GM06990 (cell line): ENCODE measurements around the gene AP2B1.

Experiments used
- DNase-seq: peaks from one replicate; pipeline ENCODE4 v3.0.0-alpha.2; 2011; ENCODE audit not compliant: insufficient read length; ENCODE audit errors: extremely low read depth
- H3K27me3 ChIP-seq: replicated peaks from 2 replicates; pipeline ENCODE4 v1.6.0; 2011; ENCODE audit warnings: low read length; ENCODE audit not compliant: control insufficient read depth, insufficient read depth
- H3K36me3 ChIP-seq: 2 replicates; pipeline ENCODE4 v1.5.1; 2011; ENCODE audit warnings: low read length; ENCODE audit not compliant: control insufficient read depth, insufficient read depth
- H3K4me3 ChIP-seq: replicated peaks from 2 replicates; pipeline ENCODE4 v1.5.1; 2011; ENCODE audit warnings: low read depth, mild to moderate bottlenecking, control low read depth, low read length
- TF ChIP-seq, protein P1 (sequence below): IDR thresholded peaks from 2 replicates; pipeline ENCODE4 v1.5.1; 2011; ENCODE audit warnings: low read length, control low read depth, mild to moderate bottlenecking, inconsistent platforms; ENCODE audit not compliant: insufficient read depth, poor library complexity, severe bottlenecking

AP2B1 gene

DNA sequence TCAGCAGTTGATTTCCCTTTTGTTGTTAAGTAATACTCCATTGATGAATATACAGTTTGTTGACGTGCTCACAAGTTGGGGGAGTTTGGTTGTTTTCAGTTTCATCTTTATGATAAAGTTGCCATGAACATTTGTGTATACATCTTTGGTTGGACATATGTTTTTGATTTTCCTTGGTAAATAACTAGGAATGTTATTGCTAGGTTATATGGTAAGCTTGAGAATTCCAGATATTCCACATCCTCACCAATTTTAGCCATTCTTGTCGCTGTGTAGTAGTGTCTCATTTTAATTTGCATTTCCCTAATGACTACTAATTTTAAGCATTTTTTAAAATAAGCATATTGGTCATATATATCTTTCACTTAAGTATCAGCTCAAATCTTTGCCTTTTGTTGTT, 89.3 kb downstream of the AP2B1 start:
- DNase-seq = no peak
- H3K36me3 ChIP-seq = peaks cover 2% of the 10 kb centered on the region; the same call in 1 of the 2 replicates
- H3K27me3 ChIP-seq = no peaks in the 10 kb centered on the region
- TF ChIP-seq, protein P1, sequence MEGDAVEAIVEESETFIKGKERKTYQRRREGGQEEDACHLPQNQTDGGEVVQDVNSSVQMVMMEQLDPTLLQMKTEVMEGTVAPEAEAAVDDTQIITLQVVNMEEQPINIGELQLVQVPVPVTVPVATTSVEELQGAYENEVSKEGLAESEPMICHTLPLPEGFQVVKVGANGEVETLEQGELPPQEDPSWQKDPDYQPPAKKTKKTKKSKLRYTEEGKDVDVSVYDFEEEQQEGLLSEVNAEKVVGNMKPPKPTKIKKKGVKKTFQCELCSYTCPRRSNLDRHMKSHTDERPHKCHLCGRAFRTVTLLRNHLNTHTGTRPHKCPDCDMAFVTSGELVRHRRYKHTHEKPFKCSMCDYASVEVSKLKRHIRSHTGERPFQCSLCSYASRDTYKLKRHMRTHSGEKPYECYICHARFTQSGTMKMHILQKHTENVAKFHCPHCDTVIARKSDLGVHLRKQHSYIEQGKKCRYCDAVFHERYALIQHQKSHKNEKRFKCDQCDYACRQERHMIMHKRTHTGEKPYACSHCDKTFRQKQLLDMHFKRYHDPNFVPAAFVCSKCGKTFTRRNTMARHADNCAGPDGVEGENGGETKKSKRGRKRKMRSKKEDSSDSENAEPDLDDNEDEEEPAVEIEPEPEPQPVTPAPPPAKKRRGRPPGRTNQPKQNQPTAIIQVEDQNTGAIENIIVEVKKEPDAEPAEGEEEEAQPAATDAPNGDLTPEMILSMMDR = no peak
- no peak overlapping the region for H3K4me3 ChIP-seq

GRCh38 chr17:35679007-35679682, 92.0 kb downstream of the AP2B1 start:
- H3K4me3 ChIP-seq = no peak overlapping the region
- TF ChIP-seq, protein P1 = no peak
- H3K27me3 ChIP-seq = no peaks in the 10 kb centered on the region
- no peak for DNase-seq
- H3K36me3 ChIP-seq = peaks cover 6% of the 10 kb centered on the region

DNA sequence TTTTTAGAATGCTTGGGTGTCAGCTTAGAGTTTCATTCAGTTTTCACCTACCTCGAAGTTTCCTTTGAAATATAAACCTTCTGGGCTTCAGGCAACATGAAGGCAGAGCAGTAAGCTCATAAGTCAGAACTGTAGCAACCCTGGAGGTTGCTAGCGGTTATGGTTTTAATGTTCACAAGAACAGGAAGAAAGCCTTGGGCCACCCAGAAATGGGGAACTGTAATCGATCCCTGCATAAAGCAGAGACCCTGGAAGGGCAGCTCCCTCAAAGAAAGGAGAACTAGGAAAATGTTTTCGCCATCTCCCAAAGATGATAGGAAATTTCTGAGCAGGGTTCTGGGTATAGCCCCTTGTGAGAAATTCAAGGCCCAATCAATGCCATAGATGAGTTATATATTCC, 96.5 kb downstream of the AP2B1 start:
- TF ChIP-seq, protein P1 = no peak
- peaks cover 6% of the 10 kb centered on the region for H3K36me3 ChIP-seq
- no peak for DNase-seq
- no peak overlapping the region for H3K4me3 ChIP-seq
- H3K27me3 ChIP-seq = no peaks in the 10 kb centered on the region

- TF ChIP-seq, protein P1 = no peak
- DNase-seq = no peak
- Histone ChIP-seq H3K36me3 (peaks cover 6% of the 10 kb centered on the region), H3K4me3 (no peak overlapping the region), H3K27me3 (no peaks in the 10 kb centered on the region)
Observed at GRCh38 chr17:35684055-35684802, 97.1 kb downstream of the AP2B1 start.

- Histone ChIP-seq H3K27me3 (no peaks in the 10 kb centered on the region), H3K4me3 (no peak overlapping the region), H3K36me3 (peaks cover 4% of the 10 kb centered on the region)
- TF ChIP-seq, protein P1 = no peak
- no peak for DNase-seq
Observed at GRCh38 chr17:35692512-35693210, 105.5 kb downstream of the AP2B1 start.
